H1 (cell line): Measurements from ENCODE around the gene EXOC6. TPM values are rescaled to one million over a fixed set of nuclear protein-coding genes. Genes with fewer than 3 reads are reported as not detected.

Source experiments
- BCL11A ChIP-seq, 2 experiments: IDR thresholded peaks; one replicate each; pipeline ENCODE4 v1.6.1; 2011; ENCODE audit warnings: low read depth in 2 of 2, low read length in 2 of 2, mild to moderate bottlenecking in 2 of 2
- CBX5 ChIP-seq: fragments of 300-800, 300-1000 bp; sonication (generic); IDR thresholded peaks from 2 replicates; pipeline ENCODE4 v1.7.1; 2016; ENCODE audit warnings: antibody characterized with exemption, low read length, low read depth
- CBX8 ChIP-seq: fragments of 300-800, 300-1000 bp; sonication (generic); IDR thresholded peaks from 2 replicates; pipeline ENCODE4 v1.7.1; 2016; ENCODE audit warnings: low read depth, low read length, borderline replicate concordance
- CREB1 ChIP-seq: IDR thresholded peaks from 2 replicates; pipeline ENCODE4 v1.6.1; 2012; ENCODE audit warnings: inconsistent platforms
- CTBP2 ChIP-seq: IDR thresholded peaks from 2 replicates; pipeline ENCODE4 v1.7.0; 2011; ENCODE audit warnings: borderline replicate concordance, mild to moderate bottlenecking, moderate library complexity, mixed read lengths, low read length; ENCODE audit not compliant: insufficient read depth, insufficient read length
- EGR1 ChIP-seq: IDR thresholded peaks from 2 replicates; pipeline ENCODE4 v1.6.1; 2011; ENCODE audit warnings: low read depth, low read length, borderline replicate concordance
- HDAC6 ChIP-seq: IDR thresholded peaks from one replicate; pipeline ENCODE4 v1.7.1; 2012; ENCODE audit warnings: low read depth, mild to moderate bottlenecking, inconsistent platforms, low read length, moderate library complexity
- JUN ChIP-seq: IDR thresholded peaks from 2 replicates; pipeline ENCODE4 v1.6.1; 2011; ENCODE audit warnings: low read depth, mild to moderate bottlenecking, improper control_type of control experiment, low read length
- KDM1A ChIP-seq: fragments of 200-600, 300-600 bp; sonication (generic); IDR thresholded peaks from 2 replicates; pipeline ENCODE4 v1.7.1; 2016; ENCODE audit warnings: mild to moderate bottlenecking, low read length, borderline replicate concordance
- NANOG ChIP-seq: IDR thresholded peaks from 2 replicates; pipeline ENCODE4 v1.6.1; 2011; ENCODE audit warnings: low read length, low read depth, mild to moderate bottlenecking, inconsistent platforms; ENCODE audit not compliant: insufficient read depth, poor library complexity, severe bottlenecking
- POU5F1 ChIP-seq: IDR thresholded peaks from 2 replicates; pipeline ENCODE4 v1.6.1; 2011; ENCODE audit warnings: low read depth, mild to moderate bottlenecking, low read length, moderate library complexity
- RFX5 ChIP-seq: IDR thresholded peaks from 2 replicates; pipeline ENCODE4 v1.6.1; 2011; ENCODE audit warnings: low read depth, low read length, improper control_type of control experiment, borderline replicate concordance
- RNF2 ChIP-seq: fragments of 200-900, 300-1000 bp; sonication (generic); IDR thresholded peaks from 2 replicates; pipeline ENCODE4 v1.7.1; 2016; ENCODE audit warnings: borderline replicate concordance, low read depth, mild to moderate bottlenecking, antibody characterized with exemption, low read length; ENCODE audit not compliant: poor library complexity, severe bottlenecking; ENCODE audit errors: missing control alignments
- SIN3A ChIP-seq, 2 experiments: IDR thresholded peaks in 1 of 2; conservative IDR thresholded peaks in 1 of 2; 2 replicates each; pipeline ENCODE4 v1.6.1; 2011 to 2012; ENCODE audit warnings: low read length in 2 of 2, improper control_type of control experiment in 1 of 2, low read depth in 1 of 2, mild to moderate bottlenecking in 1 of 2
- SP4 ChIP-seq: IDR thresholded peaks from 2 replicates; pipeline ENCODE4 v1.6.1; 2012; ENCODE audit warnings: low read length, inconsistent platforms
- TAF1 ChIP-seq: IDR thresholded peaks from 2 replicates; pipeline ENCODE4 v1.6.1; 2011; ENCODE audit warnings: mild to moderate bottlenecking, low read depth, low read length
- TAF7 ChIP-seq: optimal IDR thresholded peaks from 2 replicates; pipeline ENCODE3; 2011; ENCODE audit warnings: low read depth, mild to moderate bottlenecking, inconsistent platforms, low read length, moderate library complexity, borderline replicate concordance
- ZNF274 ChIP-seq: IDR thresholded peaks from 2 replicates; pipeline ENCODE4 v1.7.0; 2012; ENCODE audit warnings: low read length, borderline replicate concordance; ENCODE audit errors: extremely low read depth
- polyA plus RNA-seq, 7 experiments: library from polyadenylated mRNA; depleted of rRNA in 3 of 7; stranded (reverse) in 5 of 7; unstranded in 2 of 7; fragments of >200 nt in 5 of 7; fragments of 200-250 nt in 2 of 7; gene quantifications; 1 replicate in 5 of 7; 2 replicates in 1 of 7; 4 replicates in 1 of 7; pipeline versions ENCODE4 v1.2.1 to v1.2.3, GENCODE V29; 2011 to 2013; ENCODE audit warnings: missing spikeins in 2 of 7, mixed read lengths in 2 of 7
- total RNA-seq: library from RNA; stranded (reverse); fragmentation: NEBNext Ultra II Directional; extraction: Animal tissue kit (Norgen Biotek cat#: 25700); gene quantifications from 2 replicates; pipeline ENCODE4 v1.2.1, GENCODE V29; 2021
- TF ChIP-seq, protein P1 (sequence below), 3 experiments: IDR thresholded peaks; 1 replicate in 2 of 3; 2 replicates in 1 of 3; pipeline versions ENCODE4 v1.5.1 to v1.6.1; 2011; ENCODE audit warnings: low read length in 3 of 3, mild to moderate bottlenecking in 3 of 3, inconsistent platforms in 2 of 3, low read depth in 1 of 3, moderate library complexity in 1 of 3; ENCODE audit not compliant: insufficient read depth in 1 of 3; ENCODE audit errors: control extremely low read depth in 1 of 3

The EXOC6 gene
- total and polyA plus RNA-seq, 2 of the 8 experiments (the other 6 are each of a cell fraction or from before 2014, with no cell fraction given), result 1.7 to 4.5 TPM

DNA sequence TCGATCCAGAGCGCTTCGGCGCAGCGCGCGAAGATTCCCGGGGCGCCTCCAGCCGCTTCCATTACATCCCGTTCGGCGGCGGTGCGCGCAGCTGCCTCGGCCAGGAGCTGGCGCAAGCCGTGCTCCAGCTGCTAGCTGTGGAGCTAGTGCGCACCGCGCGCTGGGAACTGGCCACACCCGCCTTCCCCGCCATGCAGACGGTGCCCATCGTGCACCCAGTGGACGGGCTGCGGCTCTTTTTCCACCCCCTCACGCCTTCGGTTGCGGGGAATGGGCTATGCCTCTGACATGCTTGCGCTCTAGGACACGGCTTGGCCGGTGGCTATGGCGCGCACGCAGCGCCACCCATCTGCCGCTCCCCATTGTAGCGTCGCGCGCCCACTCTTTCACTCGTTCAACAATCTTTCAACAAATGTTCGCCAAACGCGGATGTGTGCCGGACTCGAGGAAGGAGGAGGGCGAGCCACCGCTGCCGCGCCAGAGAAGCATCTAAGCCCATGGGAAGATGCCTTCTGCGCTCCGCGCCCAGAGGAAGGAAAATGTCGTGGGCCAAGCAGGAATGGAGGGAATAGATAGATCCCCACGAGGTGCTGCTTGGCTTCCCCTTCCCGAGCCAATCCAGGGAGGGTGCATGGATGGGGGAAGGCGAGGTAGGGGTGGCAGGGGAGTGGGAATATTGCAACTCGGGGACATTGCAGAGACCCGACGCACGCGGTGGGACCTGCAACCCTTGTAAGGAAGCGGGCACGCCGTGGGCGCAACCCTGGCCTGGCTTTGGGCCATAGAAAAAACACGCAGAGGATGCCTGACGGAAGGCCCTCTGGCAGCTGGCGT, 220.3 kb downstream of the EXOC6 start (continued):
- TF ChIP-seq, protein P1, sequence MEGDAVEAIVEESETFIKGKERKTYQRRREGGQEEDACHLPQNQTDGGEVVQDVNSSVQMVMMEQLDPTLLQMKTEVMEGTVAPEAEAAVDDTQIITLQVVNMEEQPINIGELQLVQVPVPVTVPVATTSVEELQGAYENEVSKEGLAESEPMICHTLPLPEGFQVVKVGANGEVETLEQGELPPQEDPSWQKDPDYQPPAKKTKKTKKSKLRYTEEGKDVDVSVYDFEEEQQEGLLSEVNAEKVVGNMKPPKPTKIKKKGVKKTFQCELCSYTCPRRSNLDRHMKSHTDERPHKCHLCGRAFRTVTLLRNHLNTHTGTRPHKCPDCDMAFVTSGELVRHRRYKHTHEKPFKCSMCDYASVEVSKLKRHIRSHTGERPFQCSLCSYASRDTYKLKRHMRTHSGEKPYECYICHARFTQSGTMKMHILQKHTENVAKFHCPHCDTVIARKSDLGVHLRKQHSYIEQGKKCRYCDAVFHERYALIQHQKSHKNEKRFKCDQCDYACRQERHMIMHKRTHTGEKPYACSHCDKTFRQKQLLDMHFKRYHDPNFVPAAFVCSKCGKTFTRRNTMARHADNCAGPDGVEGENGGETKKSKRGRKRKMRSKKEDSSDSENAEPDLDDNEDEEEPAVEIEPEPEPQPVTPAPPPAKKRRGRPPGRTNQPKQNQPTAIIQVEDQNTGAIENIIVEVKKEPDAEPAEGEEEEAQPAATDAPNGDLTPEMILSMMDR (IDR thresholded peaks at IDR 0.05; ENCODE audit: control extremely low read depth in 1 of 3, insufficient read depth in 1 of 3, low read depth in 1 of 3, low read length in 3 of 3), result peak in 2 of 3 experiments; percentile 17 to 39; a peak in 3 of 4 replicates
- TF ChIP-seq KDM1A (no peak), RFX5 (no peak), BCL11A (IDR thresholded peaks at IDR 0.05; ENCODE audit: low read depth in 2 of 2, low read length in 2 of 2) (no peak), POU5F1 (no peak), CREB1 (0 out of 2 replicates have a peak, but pooled peaks have one; percentile 32), ZNF274 (no peak), CTBP2 (no peak), HDAC6 (no peak), SIN3A (conservative IDR thresholded peaks at IDR 0.05 in 1 of 2, IDR thresholded peaks at IDR 0.05 in 1 of 2; ENCODE audit: low read depth in 1 of 2, low read length in 2 of 2) (no peak), CBX8 (peak; percentile 74; the same call in 1 of the 2 replicates), CBX5 (no peak), RNF2 (peak; percentile 95), SP4 (no peak), TAF1 (no peak), JUN (no peak), EGR1 (no peak), TAF7 (no peak), NANOG (no peak)
